ENCODE results near the gene CREB3L1. TPM values are rescaled to one million over a fixed set of nuclear protein-coding genes. Genes with fewer than 3 reads are reported as not detected.
"Not testable (repeated sequence)": the region's sequence is repeated elsewhere in the genome, so short reads cannot be mapped to it uniquely, and the experiment has no call there.

The CREB3L1 gene
- total and polyA plus RNA-seq, 2 donors from 2014 or later: 2.5 to 7.3 TPM

DNA sequence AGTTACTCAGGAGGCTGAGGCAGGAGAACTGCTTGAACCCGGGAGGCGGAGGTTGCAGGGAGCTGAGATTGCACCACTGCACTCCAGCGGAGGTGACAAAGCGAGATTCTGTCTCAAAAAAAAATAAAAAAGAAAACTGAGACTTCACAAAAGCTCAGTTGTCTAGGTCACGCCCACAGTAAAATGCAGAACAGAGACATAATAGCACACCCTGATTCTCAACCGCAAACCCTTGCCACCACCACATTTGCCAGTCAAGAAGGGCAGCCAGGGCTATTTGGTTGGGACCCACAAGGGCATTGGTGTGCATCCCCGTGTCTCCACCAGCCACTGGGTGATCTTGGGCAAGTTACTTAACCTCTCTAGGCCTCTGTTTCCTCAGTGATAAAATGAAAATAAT lies 25.4 kb downstream of the CREB3L1 start:
- no peak for FAIRE-seq

DNA sequence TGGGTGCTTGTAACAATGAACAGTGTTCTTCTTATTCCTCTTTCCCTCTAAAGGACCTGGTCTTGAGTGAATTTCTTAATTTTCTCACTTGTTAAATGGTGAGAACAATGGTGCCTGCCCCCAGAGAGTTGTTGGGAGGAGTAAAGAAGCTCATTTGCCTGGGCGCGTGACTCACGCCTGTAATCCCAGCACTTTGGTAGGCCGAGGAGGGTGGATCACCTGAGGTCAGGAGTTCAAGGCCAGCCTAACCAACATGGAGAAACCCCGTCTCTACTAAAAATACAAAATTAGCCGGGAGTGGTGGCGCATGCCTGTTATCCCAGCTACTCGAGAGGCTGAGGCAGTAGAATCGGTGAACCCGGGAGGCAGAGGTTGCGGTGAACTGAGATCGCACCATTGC lies 26.6 kb downstream of the CREB3L1 start:
- FAIRE-seq; intact Hi-C loops (cut with DNase I); H3K9ac ChIP-seq (ENCODE audit: low read length in 3 of 3); H3K27me3 ChIP-seq (ENCODE audit: control insufficient read depth, insufficient read depth, low read length); H3K36me3 ChIP-seq (ENCODE audit: control insufficient read depth in 2 of 3, insufficient read depth in 3 of 3, low read length in 3 of 3); H3K27ac ChIP-seq (ENCODE audit: low read depth in 2 of 2, low read length in 2 of 2); DNase-seq; H3K4me3 ChIP-seq (ENCODE audit: low read length in 3 of 3); H3K4me1 ChIP-seq (ENCODE audit: control insufficient read depth in 2 of 3, insufficient read depth in 2 of 3, low read depth in 1 of 3, low read length in 3 of 3); H3K9me3 ChIP-seq (ENCODE audit: control insufficient read depth in 2 of 3, insufficient read depth in 1 of 3, low read length in 3 of 3): not testable (repeated sequence)

More for the DNA sequence above, 25.4 kb downstream of the CREB3L1 start:
- H3K4me1 ChIP-seq (ENCODE audit: control insufficient read depth in 2 of 3, insufficient read depth in 2 of 3, low read depth in 1 of 3, low read length in 3 of 3): no peaks in the 10 kb centered on the region
- H3K27ac ChIP-seq (ENCODE audit: low read depth in 2 of 2, low read length in 2 of 2): no peak overlapping the region
- no peak overlapping the region for H3K9ac ChIP-seq (ENCODE audit: low read length in 3 of 3)
- intact Hi-C loops (cut with DNase I): no loop called here
- no peaks in the 10 kb centered on the region for H3K36me3 ChIP-seq (ENCODE audit: control insufficient read depth in 2 of 3, insufficient read depth in 3 of 3, low read length in 3 of 3)
- H3K4me3 ChIP-seq (ENCODE audit: low read length in 3 of 3): no peak overlapping the region
- no peak for DNase-seq
- H3K27me3 ChIP-seq (ENCODE audit: control insufficient read depth, insufficient read depth, low read length): no peaks in the 10 kb centered on the region
- TF ChIP-seq, protein P1, sequence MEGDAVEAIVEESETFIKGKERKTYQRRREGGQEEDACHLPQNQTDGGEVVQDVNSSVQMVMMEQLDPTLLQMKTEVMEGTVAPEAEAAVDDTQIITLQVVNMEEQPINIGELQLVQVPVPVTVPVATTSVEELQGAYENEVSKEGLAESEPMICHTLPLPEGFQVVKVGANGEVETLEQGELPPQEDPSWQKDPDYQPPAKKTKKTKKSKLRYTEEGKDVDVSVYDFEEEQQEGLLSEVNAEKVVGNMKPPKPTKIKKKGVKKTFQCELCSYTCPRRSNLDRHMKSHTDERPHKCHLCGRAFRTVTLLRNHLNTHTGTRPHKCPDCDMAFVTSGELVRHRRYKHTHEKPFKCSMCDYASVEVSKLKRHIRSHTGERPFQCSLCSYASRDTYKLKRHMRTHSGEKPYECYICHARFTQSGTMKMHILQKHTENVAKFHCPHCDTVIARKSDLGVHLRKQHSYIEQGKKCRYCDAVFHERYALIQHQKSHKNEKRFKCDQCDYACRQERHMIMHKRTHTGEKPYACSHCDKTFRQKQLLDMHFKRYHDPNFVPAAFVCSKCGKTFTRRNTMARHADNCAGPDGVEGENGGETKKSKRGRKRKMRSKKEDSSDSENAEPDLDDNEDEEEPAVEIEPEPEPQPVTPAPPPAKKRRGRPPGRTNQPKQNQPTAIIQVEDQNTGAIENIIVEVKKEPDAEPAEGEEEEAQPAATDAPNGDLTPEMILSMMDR (IDR thresholded peaks at IDR 0.05; ENCODE audit: borderline replicate concordance, extremely low read depth, insufficient read depth): no peak
- H3K9me3 ChIP-seq (ENCODE audit: control insufficient read depth in 2 of 3, insufficient read depth in 1 of 3, low read length in 3 of 3): no peaks in the 10 kb centered on the region

DNA sequence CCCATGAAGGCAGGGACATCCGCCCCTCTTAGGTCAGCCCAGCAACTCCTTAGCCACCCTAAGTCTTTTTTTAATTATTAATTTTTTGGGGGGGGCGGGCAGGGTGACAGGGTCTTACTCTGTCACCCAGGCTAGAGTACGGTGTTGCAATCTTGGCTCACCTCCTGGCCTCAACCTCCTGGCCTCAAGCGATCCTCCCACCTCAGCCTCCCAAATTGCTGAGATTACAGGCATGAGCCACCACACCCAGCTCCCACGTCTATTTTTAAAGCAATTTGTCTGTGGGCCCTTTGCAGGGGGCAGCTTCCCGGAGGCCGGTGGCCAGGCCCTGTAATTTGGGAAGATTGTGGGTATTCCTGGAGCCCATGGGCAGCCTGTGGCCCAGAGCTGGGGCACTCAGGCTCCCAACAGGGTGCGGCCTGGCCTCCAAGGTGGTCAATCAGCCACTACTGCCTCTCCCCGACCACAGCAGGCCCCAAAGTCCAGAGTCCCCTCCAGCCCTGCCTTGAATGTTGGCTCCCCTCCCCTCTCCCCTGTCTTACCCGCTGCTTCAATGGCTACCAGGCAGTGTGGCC lies 27.2 kb downstream of the CREB3L1 start:
- TF ChIP-seq, protein P1 (IDR thresholded peaks at IDR 0.05; ENCODE audit: borderline replicate concordance, extremely low read depth, insufficient read depth): no peak
- Histone ChIP-seq H3K27ac (ENCODE audit: low read depth in 2 of 2, low read length in 2 of 2) (no peak overlapping the region), H3K4me3 (ENCODE audit: low read length in 3 of 3) (no peak overlapping the region), H3K27me3 (ENCODE audit: control insufficient read depth, insufficient read depth, low read length) (no peaks in the 10 kb centered on the region), H3K9me3 (ENCODE audit: control insufficient read depth in 2 of 3, insufficient read depth in 1 of 3, low read length in 3 of 3) (no peaks in the 10 kb centered on the region), H3K4me1 (ENCODE audit: control insufficient read depth in 2 of 3, insufficient read depth in 2 of 3, low read depth in 1 of 3, low read length in 3 of 3) (peaks cover 0 to 3% (median 0%) of the 10 kb centered on the region in 3 donors), H3K36me3 (ENCODE audit: control insufficient read depth in 2 of 3, insufficient read depth in 3 of 3, low read length in 3 of 3) (no peaks in the 10 kb centered on the region), H3K9ac (ENCODE audit: low read length in 3 of 3) (no peak overlapping the region)
- intact Hi-C loops (cut with DNase I): loop anchor here (5.0 kb wide), 1 partner anchor 62 kb away; no protein-coding TSS in a partner anchor
- no peak for DNase-seq
- FAIRE-seq: no peak

DNA sequence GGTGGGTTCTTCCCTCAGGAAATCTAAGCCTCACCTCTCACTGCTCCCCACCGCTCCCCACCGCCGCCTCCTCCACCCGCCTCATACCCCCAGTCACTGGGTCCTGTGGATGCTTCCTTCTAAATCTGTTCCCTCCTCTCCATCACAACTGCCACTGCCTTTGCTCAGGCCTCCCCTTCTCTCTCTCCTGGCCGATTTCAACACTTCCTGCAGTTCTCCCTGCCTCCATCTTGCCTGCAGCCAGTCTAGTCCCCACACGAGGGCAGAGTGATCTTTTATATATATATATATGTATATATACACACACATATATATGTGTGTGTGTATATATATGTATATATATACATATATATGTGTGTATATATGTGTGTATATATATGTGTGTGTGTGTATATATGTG lies 27.8 kb downstream of the CREB3L1 start:
- Histone ChIP-seq H3K4me3 (ENCODE audit: low read length in 3 of 3) (no peak overlapping the region), H3K9me3 (ENCODE audit: control insufficient read depth in 2 of 3, insufficient read depth in 1 of 3, low read length in 3 of 3) (no peaks in the 10 kb centered on the region), H3K4me1 (ENCODE audit: control insufficient read depth in 2 of 3, insufficient read depth in 2 of 3, low read depth in 1 of 3, low read length in 3 of 3) (peaks cover 0 to 3% (median 0%) of the 10 kb centered on the region in 3 donors), H3K9ac (ENCODE audit: low read length in 3 of 3) (no peak overlapping the region), H3K27me3 (ENCODE audit: control insufficient read depth, insufficient read depth, low read length) (no peaks in the 10 kb centered on the region), H3K27ac (ENCODE audit: low read depth in 2 of 2, low read length in 2 of 2) (no peak overlapping the region), H3K36me3 (ENCODE audit: control insufficient read depth in 2 of 3, insufficient read depth in 3 of 3, low read length in 3 of 3) (no peaks in the 10 kb centered on the region)
- TF ChIP-seq, protein P1 (IDR thresholded peaks at IDR 0.05; ENCODE audit: borderline replicate concordance, extremely low read depth, insufficient read depth): no peak
- intact Hi-C loops (cut with DNase I): loop anchor here (5.0 kb wide), 1 partner anchor 63 kb away; no protein-coding TSS in a partner anchor
- DNase-seq (peak in 1 of 5 donors; percentile 48), FAIRE-seq (no peak)

Data from kidney (tissue), 14 donors.